A549 treated with CpdA at 1 μM for 4 hours (cell line): Measurements from ENCODE around the gene EZH2. TPM values are rescaled to one million over a fixed set of nuclear protein-coding genes. Genes with fewer than 3 reads are reported as not detected.

Experiments
- total RNA-seq: library from RNA; stranded (reverse); fragments of 200-300 nt; extraction: Qiagen RNA extraction; gene quantifications from 5 replicates; pipeline ENCODE4 v1.2.3, GENCODE V29; 2022; ENCODE audit warnings: low read depth

EZH2 gene
- 21.0 to 25.0 TPM (median 23.4 TPM) in 5 replicates for total RNA-seq

GRCh38 chr7:148884049-148884298 is at the start of gene EZH2:
Gene EZH2, minus strand, starts transcription at chr7:148884291. Its CDS starts 36,993 bp downstream, at chr7:148847298.

Other genes with a start within 250 kb of the EZH2 start
- 61.1 to 65.2 TPM (median 64.5 TPM) in 5 replicates for gene CUL1, start 185.4 kb downstream of the EZH2 start, total RNA-seq
- gene PDIA4, start 144.2 kb upstream of the EZH2 start, total RNA-seq: 204 to 223 TPM (median 208 TPM) in 5 replicates
- 6.2 to 6.7 TPM (median 6.5 TPM) in 5 replicates for gene ZNF786, start 206.4 kb upstream of the EZH2 start, total RNA-seq
- gene ZNF425, start 242.0 kb upstream of the EZH2 start, total RNA-seq: 1.0 to 1.5 TPM (median 1.4 TPM) in 5 replicates